ENCODE results near the gene ITPK1.

GRCh38 chr14:92945959-92946846 lies 169.5 kb downstream of the ITPK1 start:
- TF ChIP-seq EZH2 (optimal IDR thresholded peaks at IDR 0.05; ENCODE audit: low read depth, low read length) (no peak), CTCF (IDR thresholded peaks at IDR 0.05; ENCODE audit: low read length) (no peak), EZH2phosphoT487 (IDR thresholded peaks at IDR 0.05; ENCODE audit: low read length) (no peak)
